CD1c-positive myeloid dendritic cell (primary cell): ENCODE results near the gene CYP24A1.

ENCODE experiments used
- DNase-seq: peaks from one replicate; pipeline ENCODE4 v3.0.0-alpha.2; 2016; ENCODE audit errors: extremely low spot score

CYP24A1 gene

GRCh38 chr20:54174457-54175175 is 830 bp upstream of the CYP24A1 start:
- DNase-seq, result no peak

GRCh38 chr20:54172856-54173652 is 732 bp downstream of the CYP24A1 start:
- DNase-seq, result no peak

GRCh38 chr20:54172532-54172855 is 1.3 kb downstream of the CYP24A1 start:
- no peak for DNase-seq

- DNase-seq, result no peak
Measured at GRCh38 chr20:54170963-54171362, 2.8 kb downstream of the CYP24A1 start.

GRCh38 chr20:54170026-54170471 is 3.7 kb downstream of the CYP24A1 start:
- no peak for DNase-seq

- no peak for DNase-seq
Measured at GRCh38 chr20:54168961-54169862, 4.6 kb downstream of the CYP24A1 start.

GRCh38 chr20:54167909-54168872 is 5.6 kb downstream of the CYP24A1 start:
- DNase-seq, result no peak

GRCh38 chr20:54166987-54167662 is 6.7 kb downstream of the CYP24A1 start:
- no peak for DNase-seq

GRCh38 chr20:54165803-54166202 is 8.0 kb downstream of the CYP24A1 start:
- DNase-seq, result no peak

GRCh38 chr20:54165014-54165413 is 8.8 kb downstream of the CYP24A1 start:
- DNase-seq, result no peak

GRCh38 chr20:54163402-54163801 is 10.4 kb downstream of the CYP24A1 start:
- no peak for DNase-seq

GRCh38 chr20:54162378-54163009 is 11.3 kb downstream of the CYP24A1 start:
- DNase-seq, result no peak

GRCh38 chr20:54161821-54162149 is 12.0 kb downstream of the CYP24A1 start:
- no peak for DNase-seq

GRCh38 chr20:54161008-54161820 is 12.6 kb downstream of the CYP24A1 start:
- DNase-seq, result no peak

GRCh38 chr20:54160065-54161007 is 13.4 kb downstream of the CYP24A1 start:
- no peak for DNase-seq

- no peak for DNase-seq
Measured at GRCh38 chr20:54158856-54159418, 14.8 kb downstream of the CYP24A1 start.

- DNase-seq, result no peak
Measured at GRCh38 chr20:54158226-54158625, 15.6 kb downstream of the CYP24A1 start.
